Mucosa of gallbladder (tissue), 1 donor: Measurements from ENCODE around the gene IRF5. TPM values are rescaled to one million over a fixed set of nuclear protein-coding genes. Genes with fewer than 3 reads are reported as not detected.
"Not testable (repeated sequence)": the region's sequence is repeated elsewhere in the genome, so short reads cannot be mapped to it uniquely, and the experiment has no call there.

Experiments used
- DNase-seq: peaks from one replicate; pipeline ENCODE4 v3.0.0-alpha.2; 2020; ENCODE audit warnings: low spot score
- total RNA-seq: library from RNA; stranded (reverse); gene quantifications from one replicate; pipeline ENCODE4 v1.2.1, GENCODE V29; 2021
- donor health status: DM: no; HTN: no; CAD: no.

IRF5 gene
- total RNA-seq, 1 donor from 2014 or later = 18.8 TPM

- no peak for DNase-seq
Observed at GRCh38 chr7:128906001-128906765, 31.5 kb upstream of the IRF5 start.

- DNase-seq = no peak
Observed at GRCh38 chr7:128906766-128907559, 30.8 kb upstream of the IRF5 start.

GRCh38 chr7:128908750-128909624 lies 28.7 kb upstream of the IRF5 start:
- DNase-seq = no peak

GRCh38 chr7:128909625-128910568 lies 27.8 kb upstream of the IRF5 start:
- no peak for DNase-seq

- DNase-seq = no peak
Observed at GRCh38 chr7:128910569-128910945, 27.2 kb upstream of the IRF5 start, which contains the start of gene KCP. TSS of gene KCP (minus strand) at chr7:128910709. CDS start at chr7:128910676, 33 bp downstream.

- DNase-seq = no peak
Observed at GRCh38 chr7:128911423-128912031, 26.2 kb upstream of the IRF5 start.

GRCh38 chr7:128912281-128912680 lies 25.4 kb upstream of the IRF5 start:
- DNase-seq = no peak

- DNase-seq = not testable (repeated sequence)
Observed at GRCh38 chr7:128912709-128913495, 24.8 kb upstream of the IRF5 start.

- DNase-seq = no peak
Observed at GRCh38 chr7:128913870-128914565, 23.7 kb upstream of the IRF5 start.

GRCh38 chr7:128914566-128915151 lies 23.1 kb upstream of the IRF5 start:
- DNase-seq = no peak

GRCh38 chr7:128915271-128915819 lies 22.4 kb upstream of the IRF5 start:
- DNase-seq = no peak

GRCh38 chr7:128915841-128916642 lies 21.7 kb upstream of the IRF5 start:
- DNase-seq = no peak

GRCh38 chr7:128916643-128916915 lies 21.1 kb upstream of the IRF5 start:
- DNase-seq = no peak

- DNase-seq = no peak
Observed at GRCh38 chr7:128917122-128917521, 20.6 kb upstream of the IRF5 start.

- DNase-seq = no peak
Observed at GRCh38 chr7:128918016-128918665, 19.6 kb upstream of the IRF5 start.

- DNase-seq = no peak
Observed at GRCh38 chr7:128919241-128919640, 18.5 kb upstream of the IRF5 start.
